HepG2 (cell line): ENCODE measurements around the gene PPP1R9B. TPM values are rescaled to one million over a fixed set of nuclear protein-coding genes. Genes with fewer than 3 reads are reported as not detected.

Experiments
- CCAR2 ChIP-seq: fragments of 200-400 bp; formaldehyde crosslinking; optimal IDR thresholded peaks from 2 replicates; pipeline ENCODE3; 2018; ENCODE audit warnings: low read depth, mild to moderate bottlenecking, low read length, moderate library complexity
- CCDC6 ChIP-seq: sonication (generic); formaldehyde crosslinking; IDR thresholded peaks from 2 replicates; pipeline ENCODE4 v1.8.1; 2022; ENCODE audit warnings: mild to moderate bottlenecking, missing genetic modification reagents, moderate library complexity
- HCFC1 ChIP-seq: fragments of 150-350 bp; IDR thresholded peaks from 2 replicates; pipeline ENCODE4 v1.6.1; 2014; ENCODE audit warnings: low read depth, low read length
- KLF6 ChIP-seq: IDR thresholded peaks from 2 replicates; pipeline ENCODE4 v1.8.0; 2016; ENCODE audit warnings: missing biosample characterization, missing genetic modification reagents
- MAFF ChIP-seq: IDR thresholded peaks from 2 replicates; pipeline ENCODE4 v1.6.1; 2011; ENCODE audit warnings: low read depth, low read length, improper control_type of control experiment
- MXD4 ChIP-seq: IDR thresholded peaks from 2 replicates; pipeline ENCODE4 v1.6.1; 2016; ENCODE audit warnings: mild to moderate bottlenecking, missing biosample characterization, missing genetic modification reagents
- NFE2L2 ChIP-seq: fragments of 150-350 bp; IDR thresholded peaks from 2 replicates; pipeline ENCODE4 v1.6.1; 2014; ENCODE audit warnings: low read length
- NR2F6 ChIP-seq, 2 experiments: IDR thresholded peaks; 2 replicates each; pipeline ENCODE4 v1.6.1; 2016; ENCODE audit warnings: antibody characterized with exemption in 1 of 2, mild to moderate bottlenecking in 1 of 2
- PAWR ChIP-seq: sonication (generic); formaldehyde crosslinking; IDR thresholded peaks from 2 replicates; pipeline ENCODE4 v1.4.0; 2020; ENCODE audit warnings: missing genetic modification reagents, mild to moderate bottlenecking, borderline replicate concordance
- POLR2AphosphoS5 ChIP-seq: IDR thresholded peaks from 2 replicates; pipeline ENCODE4 v1.6.1; 2012; ENCODE audit warnings: low read depth, low read length
- REPIN1 ChIP-seq: sonication (generic); formaldehyde crosslinking; IDR thresholded peaks from 2 replicates; pipeline ENCODE4 v1.8.0; 2022; ENCODE audit warnings: missing genetic modification reagents, low read depth, mild to moderate bottlenecking, borderline replicate concordance
- RXRA ChIP-seq: sonication (generic); formaldehyde crosslinking; IDR thresholded peaks from 2 replicates; pipeline ENCODE4 v1.5.1; 2020; ENCODE audit warnings: missing genetic modification reagents
- SYNCRIP ChIP-seq: fragments of 200-400 bp; formaldehyde crosslinking; IDR thresholded peaks from 2 replicates; pipeline ENCODE4 v1.6.1; 2018; ENCODE audit warnings: mild to moderate bottlenecking, low read depth, low read length; ENCODE audit not compliant: insufficient read depth
- ZBTB37 ChIP-seq: sonication (generic); formaldehyde crosslinking; IDR thresholded peaks from 2 replicates; pipeline ENCODE4 v1.4.0; 2020; ENCODE audit warnings: mild to moderate bottlenecking, missing genetic modification reagents
- ZBTB8A ChIP-seq: sonication (generic); formaldehyde crosslinking; IDR thresholded peaks from 2 replicates; pipeline ENCODE4 v1.4.0; 2020; ENCODE audit warnings: mild to moderate bottlenecking, low read depth, missing genetic modification reagents, borderline replicate concordance
- ZKSCAN5 ChIP-seq: sonication (generic); formaldehyde crosslinking; IDR thresholded peaks from 2 replicates; pipeline ENCODE4 v1.5.1; 2020; ENCODE audit warnings: mild to moderate bottlenecking, missing genetic modification reagents
- ZKSCAN8 ChIP-seq: IDR thresholded peaks from 2 replicates; pipeline ENCODE4 v1.6.1; 2016; ENCODE audit warnings: borderline replicate concordance, missing genetic modification reagents, missing compliant biosample characterization
- ZMYM3 ChIP-seq: sonication (generic); formaldehyde crosslinking; IDR thresholded peaks from 2 replicates; pipeline ENCODE4 v1.5.1; 2020; ENCODE audit warnings: mild to moderate bottlenecking, missing genetic modification reagents
- ZNF326 ChIP-seq: sonication (generic); formaldehyde crosslinking; IDR thresholded peaks from 2 replicates; pipeline ENCODE4 v1.4.0; 2020; ENCODE audit warnings: missing genetic modification reagents, borderline replicate concordance
- ZNF407 ChIP-seq: sonication (generic); formaldehyde crosslinking; IDR thresholded peaks from one replicate; pipeline ENCODE4 v1.5.1; 2020; ENCODE audit warnings: mild to moderate bottlenecking, missing genetic modification reagents; ENCODE audit errors: not compliant biosample characterization
- ZNF431 ChIP-seq: sonication (generic); formaldehyde crosslinking; IDR thresholded peaks from 2 replicates; pipeline ENCODE4 v1.9.0; 2022; ENCODE audit warnings: missing genetic modification reagents, low read depth, mild to moderate bottlenecking, borderline replicate concordance
- ZNF672 ChIP-seq: sonication (generic); formaldehyde crosslinking; IDR thresholded peaks from 2 replicates; pipeline ENCODE4 v1.8.1; 2022; ENCODE audit warnings: missing genetic modification reagents
- polyA plus RNA-seq, 8 experiments: library from polyadenylated mRNA; depleted of rRNA in 3 of 8; stranded (reverse) in 7 of 8; unstranded in 1 of 8; fragments of >200 nt; fragmentation: Illumina TruSeq in 4 of 8; extraction: Trizol in 4 of 8; gene quantifications; 2 replicates each; pipeline versions ENCODE4 v1.2.1 to v1.2.3, GENCODE V29; 2011 to 2016; ENCODE audit warnings: low read depth in 4 of 8, missing spikeins in 1 of 8, mixed read lengths in 1 of 8; ENCODE audit not compliant: insufficient read depth in 1 of 8
- total RNA-seq, 5 experiments: library from RNA; depleted of rRNA; stranded (reverse); fragments of >200 nt; fragmentation: Illumina TruSeq; extraction: Trizol; gene quantifications; 2 replicates each; pipeline ENCODE4 v1.2.3, GENCODE V29; 2016; ENCODE audit warnings: low read depth in 1 of 5
- TF ChIP-seq, protein P1 (sequence below): sonication (generic); formaldehyde crosslinking; IDR thresholded peaks from 2 replicates; pipeline ENCODE4 v1.4.0; 2020; ENCODE audit warnings: mild to moderate bottlenecking, low read depth, missing genetic modification reagents

Gene PPP1R9B
- total and polyA plus RNA-seq, 2 of the 13 experiments (the other 11 are each of a cell fraction or from before 2014, with no cell fraction given), result 9.4 to 15.8 TPM

DNA sequence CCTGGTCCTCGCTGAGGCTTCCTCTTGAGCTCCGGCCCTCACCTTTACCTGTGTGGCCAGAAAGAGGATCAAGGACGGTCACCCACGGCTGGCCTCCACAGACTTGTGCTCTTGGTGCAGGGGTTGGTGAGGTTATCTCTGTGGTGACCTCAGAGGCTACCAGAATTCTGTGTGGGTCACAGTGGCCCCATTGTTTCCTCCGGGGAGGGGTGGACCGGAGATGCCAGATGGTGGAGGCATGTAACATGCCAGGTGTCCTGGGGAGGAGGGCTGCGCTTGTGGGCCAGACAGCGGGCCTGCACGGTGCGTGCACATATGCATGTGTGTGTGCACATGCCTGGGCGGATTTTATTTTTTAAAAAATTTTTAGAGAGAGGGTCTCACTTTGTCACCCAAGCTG is 21.7 kb upstream of the PPP1R9B start (continued):
- TF ChIP-seq CCDC6 (CRISPR knock-in tag), result no peak
- TF ChIP-seq MAFF, result no peak
- TF ChIP-seq ZNF672, result no peak
- no peak for TF ChIP-seq HCFC1
- no peak for TF ChIP-seq ZNF431 (CRISPR knock-in tag)
- no peak for TF ChIP-seq ZBTB8A
- TF ChIP-seq ZBTB37 (CRISPR knock-in tag), result peak; percentile 88
- no peak for TF ChIP-seq POLR2AphosphoS5
- TF ChIP-seq, protein P1, sequence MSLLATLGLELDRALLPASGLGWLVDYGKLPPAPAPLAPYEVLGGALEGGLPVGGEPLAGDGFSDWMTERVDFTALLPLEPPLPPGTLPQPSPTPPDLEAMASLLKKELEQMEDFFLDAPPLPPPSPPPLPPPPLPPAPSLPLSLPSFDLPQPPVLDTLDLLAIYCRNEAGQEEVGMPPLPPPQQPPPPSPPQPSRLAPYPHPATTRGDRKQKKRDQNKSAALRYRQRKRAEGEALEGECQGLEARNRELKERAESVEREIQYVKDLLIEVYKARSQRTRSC (CRISPR knock-in tag), result no peak
- TF ChIP-seq MXD4 (CRISPR knock-in tag), result no peak
- TF ChIP-seq ZMYM3 (CRISPR knock-in tag), result no peak
- no peak for TF ChIP-seq ZKSCAN5
- no peak for TF ChIP-seq SYNCRIP
- no peak for TF ChIP-seq KLF6 (CRISPR knock-in tag)
- no peak for TF ChIP-seq ZNF407
- no peak for TF ChIP-seq ZKSCAN8
- no peak for TF ChIP-seq REPIN1 (CRISPR knock-in tag)
- TF ChIP-seq RXRA (CRISPR knock-in tag), result peak; percentile 45; the same call in 1 of the 2 replicates
- peak; percentile 65 for TF ChIP-seq NR2F6 (IDR thresholded peaks at IDR 0.05)
- TF ChIP-seq NR2F6 (CRISPR knock-in tag; IDR thresholded peaks at IDR 0.05), result peak; percentile 62
- no peak for TF ChIP-seq NFE2L2
- TF ChIP-seq ZNF326 (CRISPR knock-in tag), result no peak
- TF ChIP-seq PAWR (CRISPR knock-in tag), result no peak
- no peak for TF ChIP-seq CCAR2
